Measurements from ENCODE around the gene BPIFB6.

Gene BPIFB6

GRCh38 chr20:33086052-33086722 lies 54.7 kb downstream of the BPIFB6 start:
- TF ChIP-seq EZH2phosphoT487 (IDR thresholded peaks at IDR 0.05; ENCODE audit: borderline replicate concordance): no peak
- no peak for TF ChIP-seq CTCF (conservative IDR thresholded peaks at IDR 0.05; ENCODE audit: low read length)
- H3K79me2 ChIP-seq (ENCODE audit: insufficient read depth, low read length): no peaks in the 10 kb centered on the region

GRCh38 chr20:33091147-33091546 lies 59.7 kb downstream of the BPIFB6 start:
- Histone ChIP-seq H3K9me2 (replicated peaks; ENCODE audit: low read depth, low read length) (no peaks in the 10 kb centered on the region), H2AFZ (ENCODE audit: low read length) (no peak overlapping the region), H3K4me1 (ENCODE audit: insufficient read depth, low read length, poor library complexity, severe bottlenecking) (no peaks in the 10 kb centered on the region), H3K79me2 (ENCODE audit: insufficient read depth, low read length) (no peaks in the 10 kb centered on the region), H3K9me3 (ENCODE audit: insufficient read depth, low read depth, low read length) (no peaks in the 10 kb centered on the region), H3F3A (ENCODE audit: low read depth) (no peaks in the 10 kb centered on the region), H3K9ac (ENCODE audit: low read depth, low read length, poor library complexity, severe bottlenecking) (no peak overlapping the region), H3K36me3 (ENCODE audit: insufficient read depth, low read length) (no peaks in the 10 kb centered on the region), H3K27me3 (ENCODE audit: insufficient read depth, low read length, poor library complexity, severe bottlenecking) (no peaks in the 10 kb centered on the region), H4K20me1 (ENCODE audit: insufficient read depth, low read length, poor library complexity, severe bottlenecking) (no peaks in the 10 kb centered on the region), H3K4me2 (ENCODE audit: low read depth, low read length, poor library complexity, severe bottlenecking) (no peak overlapping the region), H3K4me3 (ENCODE audit: low read length, poor library complexity, severe bottlenecking) (no peak overlapping the region)
- TF ChIP-seq CTCF (conservative IDR thresholded peaks at IDR 0.05; ENCODE audit: low read length): no peak

More at GRCh38 chr20:33086052-33086722, 54.7 kb downstream of the BPIFB6 start:
- no peak overlapping the region for H3K4me2 ChIP-seq (ENCODE audit: low read depth, low read length, poor library complexity, severe bottlenecking)
- H3K9ac ChIP-seq (ENCODE audit: low read depth, low read length, poor library complexity, severe bottlenecking): no peak overlapping the region
- H4K20me1 ChIP-seq (ENCODE audit: insufficient read depth, low read length, poor library complexity, severe bottlenecking): no peaks in the 10 kb centered on the region
- H3K9me2 ChIP-seq (replicated peaks; ENCODE audit: low read depth, low read length): no peaks in the 10 kb centered on the region
- no peak overlapping the region for H3K4me3 ChIP-seq (ENCODE audit: low read length, poor library complexity, severe bottlenecking)
- no peaks in the 10 kb centered on the region for H3K27me3 ChIP-seq (ENCODE audit: insufficient read depth, low read length, poor library complexity, severe bottlenecking)
- no peak overlapping the region for H2AFZ ChIP-seq (ENCODE audit: low read length)
- H3K36me3 ChIP-seq (ENCODE audit: insufficient read depth, low read length): no peaks in the 10 kb centered on the region
- H3K9me3 ChIP-seq (ENCODE audit: insufficient read depth, low read depth, low read length): no peaks in the 10 kb centered on the region
- no peaks in the 10 kb centered on the region for H3F3A ChIP-seq (ENCODE audit: low read depth)
- no peaks in the 10 kb centered on the region for H3K4me1 ChIP-seq (ENCODE audit: insufficient read depth, low read length, poor library complexity, severe bottlenecking)

GRCh38 chr20:33091693-33092092 lies 60.2 kb downstream of the BPIFB6 start:
- TF ChIP-seq EZH2phosphoT487 (IDR thresholded peaks at IDR 0.05; ENCODE audit: borderline replicate concordance): no peak
- TF ChIP-seq CTCF (conservative IDR thresholded peaks at IDR 0.05; ENCODE audit: low read length): no peak

More at GRCh38 chr20:33091693-33092092, 60.2 kb downstream of the BPIFB6 start:
- Histone ChIP-seq H3K4me1 (ENCODE audit: insufficient read depth, low read length, poor library complexity, severe bottlenecking) (no peaks in the 10 kb centered on the region), H3K4me3 (ENCODE audit: low read length, poor library complexity, severe bottlenecking) (no peak overlapping the region), H3F3A (ENCODE audit: low read depth) (no peaks in the 10 kb centered on the region), H3K36me3 (ENCODE audit: insufficient read depth, low read length) (no peaks in the 10 kb centered on the region), H3K9me3 (ENCODE audit: insufficient read depth, low read depth, low read length) (no peaks in the 10 kb centered on the region), H2AFZ (ENCODE audit: low read length) (no peak overlapping the region), H4K20me1 (ENCODE audit: insufficient read depth, low read length, poor library complexity, severe bottlenecking) (no peaks in the 10 kb centered on the region), H3K9me2 (replicated peaks; ENCODE audit: low read depth, low read length) (no peaks in the 10 kb centered on the region), H3K9ac (ENCODE audit: low read depth, low read length, poor library complexity, severe bottlenecking) (no peak overlapping the region), H3K4me2 (ENCODE audit: low read depth, low read length, poor library complexity, severe bottlenecking) (no peak overlapping the region), H3K79me2 (ENCODE audit: insufficient read depth, low read length) (no peaks in the 10 kb centered on the region), H3K27me3 (ENCODE audit: insufficient read depth, low read length, poor library complexity, severe bottlenecking) (no peaks in the 10 kb centered on the region)

Data from Loucy (cell line).